Stimulated activated CD8-positive, alpha-beta memory T cell treated with anti-CD3 and anti-CD28 coated beads, Interleukin-12 subunit alpha, Interleukin-12 subunit beta, amount 100 ng/mL, for 24 hours (primary cell): ENCODE measurements around the gene EXOC6B.
"Not testable (repeated sequence)": the region's sequence is repeated elsewhere in the genome, so short reads cannot be mapped to it uniquely, and the experiment has no call there.

Experiments used
- DNase-seq: peaks from one replicate; pipeline ENCODE4 v3.0.0-alpha.2; 2020; ENCODE audit errors: extremely low read depth

EXOC6B gene

DNA sequence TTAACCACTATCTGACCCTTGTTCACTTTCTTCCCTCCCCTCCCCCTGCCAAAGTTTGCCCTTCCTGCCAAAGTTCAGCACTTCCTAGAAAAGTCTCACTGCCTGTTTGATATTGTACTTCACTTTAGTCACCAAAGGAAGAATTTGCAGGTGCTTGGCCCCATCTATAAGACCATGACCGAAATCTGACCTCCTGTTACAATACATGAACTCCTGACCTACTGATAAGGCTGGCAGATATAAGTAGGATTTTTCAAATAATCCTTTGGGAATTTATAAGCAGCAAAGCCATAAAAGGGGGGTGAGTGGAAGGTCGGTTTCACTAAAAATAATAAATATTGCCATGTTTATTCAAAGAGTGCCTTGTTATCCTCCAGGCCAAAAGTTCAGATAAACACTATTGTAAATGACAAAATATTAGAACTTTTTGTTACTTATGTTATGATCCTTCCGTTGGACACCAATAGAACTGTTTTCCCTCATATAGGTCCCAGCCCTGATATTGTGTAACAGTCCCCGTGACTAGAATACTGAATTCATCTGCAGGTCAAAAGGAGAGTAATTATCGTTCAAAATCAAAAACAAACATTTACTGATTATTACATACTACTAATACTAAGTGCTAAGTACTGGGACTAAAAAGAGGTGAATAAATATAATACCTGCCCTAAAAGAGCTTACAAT is 277.6 kb downstream of the EXOC6B start:
- no peak for DNase-seq

DNA sequence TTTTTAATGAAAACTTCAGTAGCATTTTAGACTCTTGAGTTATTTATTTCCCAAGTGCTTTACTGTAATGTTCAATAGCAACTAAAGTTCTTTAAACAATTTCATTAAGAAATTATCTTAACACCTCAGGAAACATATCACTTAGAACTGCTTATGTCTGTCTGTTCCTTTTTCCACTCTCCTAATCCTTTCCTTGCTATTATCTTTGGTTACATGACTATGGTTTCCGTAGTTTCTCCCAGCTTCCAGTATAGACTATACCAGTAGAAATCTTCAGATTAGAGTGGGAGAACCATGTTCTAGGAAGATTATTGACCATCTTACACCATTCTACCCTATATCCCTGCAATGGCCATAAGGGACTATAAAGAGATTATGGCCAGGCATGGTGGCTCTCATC is 280.0 kb downstream of the EXOC6B start:
- no peak for DNase-seq

DNA sequence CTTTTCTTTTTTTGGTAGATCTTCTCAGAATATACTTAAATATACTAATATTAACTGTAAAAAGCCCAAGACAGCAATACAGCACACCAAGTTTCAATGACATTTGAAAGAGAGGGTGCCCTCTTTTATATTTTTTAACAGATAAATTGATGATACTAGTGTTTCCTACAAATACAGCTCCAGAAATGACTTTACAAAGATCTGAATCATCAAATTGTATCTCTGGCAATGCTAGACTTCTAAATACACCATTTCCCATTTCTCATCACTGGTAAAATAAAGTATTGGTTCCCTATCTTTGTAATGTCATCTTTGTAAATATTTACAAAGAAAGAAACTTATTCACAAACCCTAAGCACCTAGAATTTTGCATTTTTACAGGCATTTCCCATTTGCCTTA is 281.3 kb downstream of the EXOC6B start:
- no peak for DNase-seq

DNA sequence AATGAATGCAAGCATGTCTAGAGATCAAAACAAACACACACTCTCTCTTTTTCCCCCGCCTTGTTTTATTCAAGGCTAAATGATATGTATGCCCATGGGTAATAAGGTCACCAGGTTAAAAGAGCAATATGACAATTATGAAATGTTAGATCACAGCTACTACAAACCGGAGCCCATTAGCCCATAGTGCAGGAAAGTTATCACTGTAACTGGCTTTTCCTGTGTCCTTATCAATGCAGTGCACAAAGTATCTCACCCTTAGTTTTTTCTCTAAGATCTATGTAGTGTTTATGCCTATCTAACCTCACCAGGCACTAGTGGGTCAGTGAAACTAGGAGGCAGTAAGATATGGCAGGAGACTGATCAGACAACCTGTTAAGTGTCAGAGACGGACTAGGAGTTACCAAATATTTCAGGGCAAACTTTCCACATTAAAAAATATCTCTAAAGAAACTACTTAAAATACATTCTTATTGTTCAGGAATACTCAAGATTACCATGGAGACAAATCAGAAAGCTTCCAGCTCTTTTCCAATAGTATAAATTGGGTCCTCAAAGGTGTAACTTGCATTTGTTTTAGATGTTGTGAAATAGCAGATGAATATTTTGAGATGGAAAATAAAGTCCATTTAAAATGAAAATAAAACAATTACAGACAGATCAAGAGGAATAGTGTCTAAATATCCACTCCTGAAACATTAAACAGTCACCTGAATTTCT is 282.2 kb downstream of the EXOC6B start:
- no peak for DNase-seq

DNA sequence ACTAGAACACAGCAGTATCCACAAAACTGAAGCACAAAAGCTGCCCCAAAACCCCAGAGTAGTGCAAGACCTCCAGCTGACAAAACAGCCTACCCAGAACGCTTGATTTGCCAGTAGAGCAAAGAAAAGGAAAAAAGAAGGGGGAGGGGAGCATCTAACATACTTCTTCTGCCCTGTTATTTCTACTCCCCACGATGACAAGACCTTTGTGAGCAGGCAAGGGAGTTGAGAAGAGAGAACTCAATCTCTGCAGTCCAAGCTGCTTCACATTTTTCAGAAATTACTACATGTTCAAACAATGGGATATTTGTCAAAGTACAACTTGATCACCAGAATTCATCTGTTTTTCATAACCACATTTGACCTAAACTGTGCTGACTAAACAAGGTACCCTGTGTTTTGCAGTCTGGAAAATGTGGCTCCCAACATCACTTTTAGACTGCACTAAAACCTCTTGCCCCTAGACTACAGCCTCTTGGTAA is 286.7 kb downstream of the EXOC6B start:
- DNase-seq: no peak

DNA sequence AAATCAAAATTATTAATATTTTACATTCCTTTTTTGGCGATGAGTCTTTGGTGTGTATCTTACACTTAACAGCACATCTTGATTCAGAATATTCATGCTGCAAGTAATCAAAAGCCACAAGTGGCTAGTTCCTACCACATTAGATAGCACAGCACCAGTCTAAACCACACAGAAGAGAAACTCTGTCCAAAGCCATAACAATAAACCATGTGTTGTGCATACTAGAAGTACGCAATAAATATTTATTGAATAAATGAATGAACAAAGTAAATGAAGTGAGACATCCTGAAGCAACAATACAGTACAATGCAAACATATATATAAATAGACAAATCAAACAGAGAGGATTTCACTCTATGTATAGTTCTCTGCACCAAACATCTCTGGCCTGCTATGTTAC is 287.3 kb downstream of the EXOC6B start:
- DNase-seq: no peak

DNA sequence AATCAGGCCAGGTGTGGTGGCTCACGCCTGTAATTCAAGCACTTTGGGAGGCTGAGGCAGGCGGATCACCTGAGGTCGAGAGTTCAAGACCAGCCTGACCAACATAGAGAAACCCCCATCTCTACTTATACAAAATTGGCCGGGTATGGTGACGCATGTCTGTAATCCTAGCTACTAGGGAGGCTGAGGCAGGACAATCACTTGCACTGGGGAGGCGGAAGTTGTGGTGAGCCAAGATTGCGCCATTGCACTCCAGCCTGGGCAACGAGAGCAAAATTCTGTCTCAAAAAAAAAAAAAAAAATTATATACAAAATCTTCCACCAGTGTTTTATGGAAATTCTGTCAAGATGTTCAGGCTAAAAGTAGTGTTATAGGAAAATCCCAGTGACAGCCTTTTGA is 290.2 kb downstream of the EXOC6B start:
- DNase-seq: not testable (repeated sequence)

DNA sequence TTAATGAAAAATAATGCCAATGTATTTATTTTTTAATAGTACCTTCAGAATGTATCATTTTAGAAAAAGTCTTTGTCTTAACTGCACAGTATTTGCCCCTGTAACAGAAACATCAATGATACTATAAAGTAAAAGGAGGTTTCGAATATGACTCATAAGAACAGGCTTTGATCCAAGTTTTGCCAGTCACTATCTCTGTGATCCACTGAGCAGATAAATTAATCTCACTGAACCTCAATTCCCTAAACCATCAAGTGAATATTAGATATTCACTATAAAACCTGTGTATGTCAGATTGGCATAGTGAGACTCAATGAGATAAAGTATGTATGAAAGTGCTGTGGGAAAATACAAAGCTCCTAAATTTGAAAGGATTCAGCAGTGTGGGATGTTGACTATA is 292.1 kb downstream of the EXOC6B start:
- DNase-seq: no peak

DNA sequence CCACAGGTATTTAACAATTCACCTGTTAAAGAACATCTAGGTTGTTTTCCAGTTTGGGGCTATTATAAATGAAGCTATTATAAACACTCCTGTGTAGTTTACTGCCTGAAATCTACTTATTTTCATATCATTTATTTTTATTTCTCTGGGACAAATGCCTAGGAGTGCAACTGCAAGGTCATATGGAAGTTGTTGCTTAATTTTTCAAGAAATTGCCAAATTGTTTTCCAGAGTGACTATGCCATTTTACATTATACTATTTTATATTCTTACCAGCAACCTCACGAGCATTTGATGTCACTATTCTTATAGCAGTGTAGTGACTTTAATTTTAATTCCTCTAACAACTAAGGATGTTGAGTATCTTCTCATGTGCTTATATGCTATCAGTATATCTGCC is 298.4 kb downstream of the EXOC6B start:
- DNase-seq: no peak

DNA sequence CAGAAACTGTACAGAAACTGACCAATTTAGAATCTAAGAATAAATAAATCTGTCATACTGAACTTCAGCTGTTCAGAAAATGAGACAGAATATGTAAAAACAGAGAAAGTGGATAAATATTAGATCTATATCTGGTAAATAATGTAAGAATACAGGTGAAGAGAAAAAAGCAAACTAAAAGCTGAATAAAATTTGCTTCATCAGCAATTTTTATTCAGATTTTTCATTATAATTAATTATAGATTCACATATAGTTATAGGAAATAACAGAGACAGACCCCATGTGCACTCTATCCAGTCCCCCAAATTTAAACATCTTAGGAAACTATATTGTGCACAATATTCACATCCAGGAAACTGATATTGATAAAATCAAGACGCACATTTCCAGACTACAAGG is 299.2 kb downstream of the EXOC6B start:
- DNase-seq: no peak

DNA sequence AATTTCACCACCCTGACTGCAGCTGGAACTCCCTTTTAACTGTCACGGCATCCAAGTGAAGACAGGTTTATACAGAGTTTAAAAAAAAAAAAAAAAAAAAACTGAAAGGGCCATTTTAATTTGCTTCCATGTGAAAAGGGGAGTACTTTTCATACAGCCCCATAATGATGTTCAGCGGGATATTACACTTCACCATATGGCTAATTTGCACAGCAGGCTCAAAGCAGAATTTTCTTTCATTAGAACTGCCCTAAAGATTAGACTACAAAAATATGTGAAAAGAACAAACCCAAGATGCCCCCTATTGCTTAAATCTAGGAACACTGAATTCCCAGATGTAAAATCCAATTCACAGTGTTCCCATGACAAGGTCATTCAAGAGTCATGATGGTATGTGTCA is 301.8 kb downstream of the EXOC6B start:
- DNase-seq: no peak

DNA sequence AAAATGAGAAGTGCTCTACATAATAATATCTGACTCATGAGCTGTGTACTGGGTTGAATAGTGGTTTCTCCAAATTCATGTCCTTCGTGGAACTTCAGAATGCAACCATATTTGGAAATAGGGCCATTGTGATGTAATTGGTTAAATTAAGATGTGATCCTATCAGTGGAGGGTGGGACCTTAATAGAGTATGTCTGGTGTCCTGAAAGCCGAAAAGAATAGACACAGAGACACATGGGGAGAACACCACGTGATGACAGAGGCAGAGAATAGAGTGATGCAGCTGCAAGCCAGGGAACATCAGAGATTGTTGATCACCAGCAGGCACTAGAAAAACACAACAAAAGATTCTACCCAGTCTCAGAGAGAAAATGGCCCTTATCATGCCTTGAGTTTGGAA is 310.1 kb downstream of the EXOC6B start:
- no peak for DNase-seq

DNA sequence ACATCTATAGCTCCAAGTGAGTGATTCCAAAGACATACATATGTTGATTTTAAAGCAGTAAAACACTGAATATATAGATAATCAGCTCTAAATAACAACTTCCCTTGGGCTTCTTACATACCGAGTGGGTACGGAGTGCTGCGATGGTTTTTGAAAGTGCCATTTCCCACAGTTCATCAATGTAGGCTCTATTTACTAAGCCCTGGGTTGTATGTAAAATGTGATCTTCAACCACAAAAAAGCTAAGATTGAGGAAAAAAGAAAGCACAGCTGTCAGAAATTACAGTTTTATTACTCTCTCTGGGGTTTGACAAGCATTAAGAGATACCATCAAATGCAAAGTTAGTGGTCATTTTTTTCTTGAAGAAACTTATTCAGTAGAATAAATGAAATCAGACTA is 312.8 kb downstream of the EXOC6B start:
- no peak for DNase-seq

DNA sequence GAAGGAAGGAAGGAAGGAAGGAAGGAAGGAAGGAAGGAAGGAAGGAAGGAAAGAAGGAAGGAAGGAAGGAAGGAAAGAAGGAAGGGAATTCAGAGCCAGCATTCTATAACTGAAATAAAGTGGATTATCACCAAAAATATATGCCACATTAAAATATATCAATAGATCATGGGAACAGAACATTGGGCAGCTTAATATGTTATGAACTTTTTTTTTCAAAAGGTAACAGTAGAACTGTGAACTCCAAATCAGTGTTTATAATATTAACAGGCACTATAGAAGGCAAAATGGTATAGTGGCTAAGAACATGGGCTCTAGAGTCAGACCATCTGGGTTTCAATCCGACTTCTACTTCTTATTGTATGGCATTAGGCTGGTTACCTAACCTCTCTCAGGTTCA is 313.5 kb downstream of the EXOC6B start:
- DNase-seq: no peak

DNA sequence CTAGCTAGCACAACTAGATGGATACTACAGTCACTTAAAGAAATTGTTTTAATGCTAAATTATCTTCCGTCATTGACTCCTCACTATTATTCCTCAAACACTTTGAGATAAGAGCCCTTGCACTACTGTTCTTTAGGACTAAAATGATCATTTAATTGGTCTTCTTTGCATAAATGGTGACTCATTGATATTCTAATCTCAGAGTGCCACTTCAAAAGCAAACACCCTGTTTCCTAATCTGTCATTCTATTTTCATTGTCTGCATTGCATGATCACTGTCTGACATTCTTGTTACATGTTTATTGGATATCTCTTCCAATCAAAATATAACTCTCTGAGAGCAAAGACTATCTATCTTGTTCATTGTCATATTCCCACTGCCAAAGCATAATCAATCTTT is 313.9 kb downstream of the EXOC6B start:
- DNase-seq: no peak

DNA sequence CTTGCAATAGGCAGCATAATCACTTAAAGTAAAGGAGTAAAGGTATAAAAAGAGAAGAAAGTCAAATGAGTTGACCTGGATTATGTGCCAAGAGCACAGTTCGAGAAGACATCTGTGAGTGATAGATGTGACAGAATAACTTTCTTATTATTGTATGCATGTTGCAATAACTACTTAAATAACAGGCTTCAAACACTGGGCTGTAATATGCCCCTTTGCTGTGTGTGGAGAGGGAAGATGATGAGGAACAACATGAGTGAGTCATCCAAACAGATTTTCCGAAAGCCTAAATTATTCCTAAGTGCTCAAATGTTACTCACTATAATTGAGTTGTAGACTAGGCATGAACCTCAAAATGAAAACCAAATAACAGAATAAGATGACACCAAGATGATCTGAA is 328.1 kb downstream of the EXOC6B start:
- DNase-seq: no peak

DNA sequence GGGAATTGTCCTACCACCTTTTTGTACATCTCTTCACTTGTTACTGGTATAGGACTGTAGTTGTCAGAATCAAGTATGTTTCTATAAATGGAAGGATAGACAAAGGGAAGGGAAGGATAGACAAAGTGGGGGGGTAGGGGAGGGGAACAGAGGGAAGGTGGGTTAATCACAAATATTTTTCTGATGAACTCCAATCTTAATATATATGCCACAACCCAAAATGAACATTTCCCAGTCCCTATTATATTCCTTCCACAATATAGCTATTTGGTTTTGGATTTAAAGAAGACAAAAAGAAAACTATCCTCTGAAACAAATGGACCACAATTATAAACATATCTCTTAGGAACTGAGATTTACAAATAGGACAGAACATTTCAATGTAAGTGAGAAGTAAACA is 329.4 kb downstream of the EXOC6B start:
- DNase-seq: no peak

DNA sequence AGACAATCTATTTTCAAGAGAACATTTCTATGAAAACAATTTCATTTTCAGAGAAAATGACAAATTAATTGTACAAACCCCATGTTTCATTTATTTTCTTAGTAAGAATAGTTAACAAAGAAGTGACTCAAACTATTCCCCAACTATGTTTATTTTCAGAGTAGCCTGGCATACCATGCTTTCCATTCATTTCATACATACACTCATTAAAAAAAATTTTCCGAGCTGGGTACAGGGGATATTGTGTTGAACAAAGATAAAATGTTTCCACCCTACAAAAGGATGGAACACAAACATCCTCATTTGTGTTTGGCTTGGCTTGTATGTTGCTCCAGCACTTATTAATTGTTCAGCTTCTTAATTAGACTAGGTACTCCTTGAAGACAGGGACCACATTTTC is 331.4 kb downstream of the EXOC6B start:
- DNase-seq: no peak

DNA sequence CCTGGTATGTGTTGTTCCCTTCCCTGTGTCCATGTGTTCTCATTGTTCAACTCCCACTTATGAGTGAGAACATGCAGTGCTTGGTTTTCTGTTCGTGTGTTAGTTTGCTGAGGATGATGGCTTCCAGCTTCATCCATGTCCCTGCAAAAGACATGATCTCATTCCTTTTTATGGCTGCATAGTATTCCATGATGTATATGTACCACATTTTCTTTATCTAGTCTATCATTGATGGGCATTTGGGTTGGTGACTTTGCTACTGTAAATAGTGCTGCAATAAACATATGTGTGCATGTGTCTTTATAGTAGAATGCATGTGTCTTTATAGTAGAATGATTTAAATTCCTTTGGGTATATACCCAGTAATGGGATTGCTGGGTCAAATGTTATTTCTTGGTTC is 341.2 kb downstream of the EXOC6B start:
- not testable (repeated sequence) for DNase-seq

DNA sequence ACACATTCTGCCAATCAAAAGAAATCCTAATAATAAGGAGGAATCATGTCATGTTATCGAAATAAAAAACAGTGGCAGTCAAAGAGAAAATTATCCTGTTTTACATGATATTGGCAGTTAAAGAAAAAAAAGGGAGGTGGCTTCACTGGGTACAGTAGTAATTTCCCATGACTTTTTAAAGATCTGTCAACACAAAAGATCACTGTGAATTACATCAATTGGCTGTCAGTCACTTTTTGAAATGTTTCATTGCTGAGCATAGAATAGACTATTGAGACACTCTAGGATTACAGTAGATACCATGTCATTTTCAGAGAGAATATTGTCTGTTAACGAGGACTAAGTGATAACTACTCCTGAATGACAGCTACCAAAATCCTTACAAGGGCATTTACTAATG is 342.5 kb downstream of the EXOC6B start:
- no peak for DNase-seq

DNA sequence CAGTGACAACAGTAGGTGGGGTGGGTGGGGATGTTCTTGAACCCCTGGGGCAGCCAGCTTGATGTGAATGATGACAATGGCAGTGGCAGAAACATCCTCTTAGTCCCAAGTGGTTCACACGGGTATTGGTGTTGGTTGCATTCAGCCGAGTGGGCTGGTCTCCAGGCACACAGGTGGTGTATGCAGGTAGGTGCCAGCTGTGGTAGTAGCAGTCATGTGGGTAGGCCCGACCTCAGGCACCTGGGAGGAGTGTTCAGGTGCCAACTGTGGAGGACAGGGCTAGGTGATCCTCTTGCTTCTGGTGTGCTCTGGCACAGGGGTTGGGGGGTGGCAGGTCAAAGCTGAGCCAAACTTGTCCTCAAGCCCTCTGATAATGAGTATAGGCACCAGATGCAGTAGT is 350.6 kb downstream of the EXOC6B start:
- DNase-seq: no peak

DNA sequence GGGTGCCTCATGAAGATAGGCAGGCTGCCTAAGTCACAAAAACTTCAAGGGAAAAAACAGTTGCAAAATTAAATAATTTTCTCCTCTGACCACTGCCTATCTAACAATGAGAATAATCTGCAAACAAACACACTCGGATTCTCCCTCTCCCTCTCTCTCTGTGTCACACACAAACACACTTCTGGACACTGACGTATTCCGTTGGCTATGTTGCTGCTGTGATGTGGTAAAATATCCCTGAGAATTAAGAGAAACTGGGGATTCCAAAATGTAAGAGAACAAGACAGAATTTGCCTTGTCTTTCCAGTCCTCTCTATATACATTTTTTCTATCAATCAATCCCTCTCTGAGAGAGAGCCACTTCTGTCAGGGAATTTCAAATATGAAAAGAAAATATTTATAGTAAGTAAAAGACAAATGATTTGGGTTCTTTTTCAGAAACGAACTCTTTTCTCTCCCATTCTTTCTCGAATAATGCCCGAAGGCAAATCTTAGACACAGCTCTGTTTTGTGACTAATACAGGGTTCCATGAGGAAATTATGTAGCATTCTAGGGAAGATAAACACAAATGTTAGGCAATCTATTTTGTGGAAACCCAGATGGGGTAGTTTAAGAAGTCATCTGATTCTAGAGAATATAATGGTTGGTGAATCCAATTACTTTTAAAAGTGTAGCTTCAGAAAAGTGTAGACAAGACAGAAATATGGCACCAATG is 367.9 kb downstream of the EXOC6B start:
- no peak for DNase-seq

DNA sequence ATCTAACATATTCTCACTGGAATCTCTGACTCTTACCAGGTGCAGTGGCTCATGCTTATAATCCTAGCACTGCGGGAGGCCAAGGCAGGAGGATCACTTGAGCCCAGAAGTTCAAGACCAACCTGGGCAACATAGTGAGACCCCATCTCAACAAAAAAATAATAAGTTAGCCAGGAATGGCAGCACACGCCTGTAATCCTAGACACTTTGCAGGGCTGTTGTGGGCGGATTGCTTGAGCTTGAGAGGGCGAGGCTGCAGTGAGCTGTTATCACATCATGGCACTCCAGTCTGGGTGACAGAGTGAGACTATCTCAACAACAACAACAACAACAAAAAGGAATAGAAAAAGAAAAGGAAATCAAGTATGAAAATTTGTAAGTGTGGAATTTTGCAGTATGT is 371.6 kb downstream of the EXOC6B start:
- DNase-seq: no peak
